ENCODE data around the gene FAM161A.
A peak's percentile ranks its signal among the peaks of the same experiment; 100 is the strongest.
"Not testable (repeated sequence)": the region's sequence is repeated elsewhere in the genome, so short reads cannot be mapped to it uniquely, and the experiment has no call there.

FAM161A gene, protein sequence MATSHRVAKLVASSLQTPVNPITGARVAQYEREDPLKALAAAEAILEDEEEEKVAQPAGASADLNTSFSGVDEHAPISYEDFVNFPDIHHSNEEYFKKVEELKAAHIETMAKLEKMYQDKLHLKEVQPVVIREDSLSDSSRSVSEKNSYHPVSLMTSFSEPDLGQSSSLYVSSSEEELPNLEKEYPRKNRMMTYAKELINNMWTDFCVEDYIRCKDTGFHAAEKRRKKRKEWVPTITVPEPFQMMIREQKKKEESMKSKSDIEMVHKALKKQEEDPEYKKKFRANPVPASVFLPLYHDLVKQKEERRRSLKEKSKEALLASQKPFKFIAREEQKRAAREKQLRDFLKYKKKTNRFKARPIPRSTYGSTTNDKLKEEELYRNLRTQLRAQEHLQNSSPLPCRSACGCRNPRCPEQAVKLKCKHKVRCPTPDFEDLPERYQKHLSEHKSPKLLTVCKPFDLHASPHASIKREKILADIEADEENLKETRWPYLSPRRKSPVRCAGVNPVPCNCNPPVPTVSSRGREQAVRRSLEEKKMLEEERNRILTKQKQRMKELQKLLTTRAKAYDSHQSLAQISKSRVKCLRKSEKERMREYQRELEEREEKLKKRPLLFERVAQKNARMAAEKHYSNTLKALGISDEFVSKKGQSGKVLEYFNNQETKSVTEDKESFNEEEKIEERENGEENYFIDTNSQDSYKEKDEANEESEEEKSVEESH

DNA sequence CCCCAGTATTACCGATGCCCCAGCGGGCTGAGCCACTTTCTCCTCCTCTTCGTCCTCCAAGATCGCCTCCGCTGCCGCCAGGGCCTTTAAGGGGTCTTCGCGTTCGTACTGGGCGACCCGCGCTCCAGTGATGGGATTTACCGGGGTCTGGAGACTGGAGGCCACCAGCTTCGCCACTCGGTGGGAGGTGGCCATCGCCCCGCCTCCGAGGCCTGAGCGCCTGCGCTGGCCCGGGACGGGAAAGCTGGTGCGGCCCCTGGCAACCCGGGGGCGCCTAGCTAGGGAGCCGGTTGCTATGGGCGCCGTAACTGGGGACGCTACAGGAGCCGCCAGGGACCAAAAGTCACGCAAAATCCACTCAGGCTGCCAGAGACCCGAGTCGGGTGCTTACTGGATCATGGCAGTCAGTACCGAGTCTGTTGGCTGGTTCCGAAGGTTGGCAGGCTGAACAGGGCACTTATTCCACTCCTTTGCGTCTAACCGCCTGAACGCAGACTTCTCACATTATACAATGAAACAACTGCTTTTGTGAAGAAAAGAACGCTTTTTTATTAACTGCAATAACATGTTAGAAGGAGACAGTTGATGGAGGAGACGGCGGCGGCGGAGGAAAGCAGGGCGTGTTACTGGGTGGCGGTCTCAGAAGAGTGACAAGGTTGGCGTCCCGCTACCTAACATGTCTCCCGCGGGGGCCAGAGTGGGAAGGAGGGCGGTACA is at the start of gene FAM161A:
Gene FAM161A, minus strand, starts transcription at position 214 of the 717 bp plus-strand sequence. Its CDS starts 19 bp downstream, at position 195.
- peak; percentile 81 for DNase-seq

DNA sequence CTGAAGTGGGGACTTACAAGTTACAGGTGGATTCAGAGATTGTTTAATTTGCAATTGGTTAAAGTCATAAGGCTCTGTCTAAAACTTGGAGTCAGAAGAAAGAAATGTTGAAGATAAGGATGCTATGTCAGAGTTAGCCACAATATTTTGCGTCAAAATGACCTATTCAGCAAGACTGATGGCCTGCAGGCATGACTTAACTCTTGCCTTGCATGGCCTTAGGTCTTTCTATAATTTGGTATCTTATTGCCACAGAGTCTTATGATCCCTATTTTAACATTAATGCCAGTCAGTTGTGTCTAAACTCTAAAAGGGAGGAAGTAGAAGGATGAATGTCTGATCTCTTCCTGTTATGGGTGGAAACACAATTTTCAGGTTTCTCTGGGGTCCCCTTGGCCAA is 46.4 kb upstream of the FAM161A start:
- DNase-seq: no peak

DNA sequence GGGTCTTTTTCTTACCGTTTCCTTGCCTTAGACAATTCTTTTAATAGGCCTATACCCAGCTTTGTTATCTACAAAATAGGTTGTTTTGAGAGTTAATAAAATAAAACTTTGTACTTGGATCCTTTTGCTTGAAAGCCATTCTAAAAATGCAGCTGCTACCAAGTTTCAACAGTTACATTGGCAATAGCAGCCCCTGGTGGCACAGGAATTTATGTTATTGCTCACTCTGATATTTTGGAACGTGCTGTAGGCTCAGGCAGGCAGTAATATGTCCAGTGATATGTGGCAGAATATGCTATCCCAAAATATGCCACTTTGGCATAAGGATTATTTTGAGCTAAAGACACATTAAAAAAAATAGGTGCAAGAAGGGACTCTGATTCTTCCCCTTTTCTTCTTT is 45.0 kb upstream of the FAM161A start:
- DNase-seq: peak; percentile 31

DNA sequence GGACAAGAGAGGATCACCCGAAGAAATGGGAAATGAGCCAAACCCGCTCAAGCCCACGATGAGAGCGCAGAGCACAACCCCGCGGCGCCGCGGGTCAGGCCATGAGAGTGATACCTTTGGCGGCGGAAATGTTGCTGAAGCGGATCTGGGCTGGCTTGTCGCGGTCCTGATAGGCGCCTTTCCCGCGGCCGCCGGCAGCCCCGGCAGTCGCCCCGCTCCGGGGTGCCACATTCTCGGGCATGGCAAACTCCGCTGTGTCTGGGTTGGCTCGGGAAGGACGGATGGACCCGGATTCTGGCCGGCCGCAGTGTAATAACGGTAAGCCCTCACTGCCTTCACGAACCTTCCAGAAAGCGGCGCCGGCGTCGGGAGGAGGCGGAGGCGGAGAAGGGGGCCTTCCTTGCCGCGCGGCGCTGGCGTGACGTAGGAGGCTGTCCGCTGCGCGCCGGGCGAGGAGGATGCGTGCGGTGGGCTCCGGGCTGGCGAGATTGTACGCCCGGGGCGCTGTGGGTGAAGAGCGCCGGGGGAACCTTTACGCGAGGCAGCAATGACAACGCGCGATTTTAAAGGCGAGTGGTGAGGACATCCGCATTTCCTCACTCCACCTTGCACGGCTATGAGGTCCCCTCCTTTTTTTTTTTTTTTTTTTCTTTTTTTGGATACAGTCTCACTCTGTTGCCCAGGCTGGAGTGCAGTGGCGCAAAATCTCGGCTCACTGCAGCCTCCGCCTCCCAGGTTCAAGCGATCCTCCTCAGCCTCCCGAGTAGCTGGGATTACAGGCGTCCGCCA is 34.6 kb upstream of the FAM161A start, which contains the start of gene CCT4:
Gene CCT4, minus strand, starts transcription at position 390 of the 789 bp plus-strand sequence. Its CDS starts 149 bp downstream, at position 241.
- peak; percentile 93 for DNase-seq

DNA sequence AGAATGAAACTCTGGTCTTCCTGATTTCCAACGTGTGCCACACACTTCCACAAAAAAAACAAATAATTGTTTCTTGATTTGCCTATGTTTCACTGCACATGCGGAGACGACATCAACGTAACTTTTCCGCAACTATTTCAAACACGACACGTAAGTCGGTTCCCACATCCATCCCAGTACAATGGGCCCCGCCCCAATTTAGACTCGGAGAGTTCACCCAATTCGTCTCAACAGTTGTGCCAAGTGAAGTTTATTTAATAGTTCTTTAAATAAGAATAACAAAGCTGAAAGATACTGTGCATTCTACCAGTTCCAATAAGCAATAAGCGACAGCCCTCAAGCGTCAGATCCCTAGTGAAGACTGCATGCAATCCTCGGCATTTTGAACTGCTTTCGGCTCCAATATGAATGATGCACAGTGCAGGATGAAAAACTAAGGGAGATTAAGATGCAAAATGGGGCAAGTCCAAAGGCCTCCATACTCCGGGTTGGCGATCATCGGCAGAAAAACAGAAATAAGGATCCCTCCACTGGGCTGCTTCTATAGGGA is 33.9 kb upstream of the FAM161A start:
- peak; percentile 32 for DNase-seq

DNA sequence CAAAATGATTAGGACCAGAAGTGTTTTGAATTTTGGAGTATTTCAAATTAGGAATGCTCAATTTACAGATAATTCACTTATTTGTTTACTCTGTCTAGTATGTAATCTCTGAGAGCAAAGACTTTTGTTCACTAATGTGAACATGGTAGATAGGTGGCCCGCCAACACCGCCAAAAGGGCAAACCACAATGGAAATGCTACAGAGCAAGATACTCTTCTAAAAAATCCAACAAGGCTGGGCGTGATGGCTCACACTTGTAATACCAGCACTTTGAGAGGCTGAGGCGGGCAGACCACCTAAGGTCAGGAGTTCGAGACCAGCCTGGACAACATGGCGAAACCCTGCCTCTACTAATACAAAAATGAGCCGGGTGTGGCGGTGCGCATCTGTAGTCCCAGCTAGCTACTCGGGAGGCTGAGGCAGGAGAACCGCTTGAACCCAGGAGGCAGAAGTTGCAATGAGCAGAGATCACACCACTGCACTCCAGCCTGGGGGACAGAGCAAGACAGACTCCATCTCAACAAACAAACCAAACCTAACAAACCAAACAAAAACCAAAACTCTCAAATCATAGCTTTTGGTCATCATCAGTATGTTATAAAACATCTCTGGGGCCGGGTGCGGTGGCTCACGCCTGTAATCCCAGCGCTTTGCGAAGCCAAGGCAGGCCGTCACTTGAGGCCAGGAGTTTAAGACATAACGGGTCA is 32.2 kb upstream of the FAM161A start:
- no peak for DNase-seq

DNA sequence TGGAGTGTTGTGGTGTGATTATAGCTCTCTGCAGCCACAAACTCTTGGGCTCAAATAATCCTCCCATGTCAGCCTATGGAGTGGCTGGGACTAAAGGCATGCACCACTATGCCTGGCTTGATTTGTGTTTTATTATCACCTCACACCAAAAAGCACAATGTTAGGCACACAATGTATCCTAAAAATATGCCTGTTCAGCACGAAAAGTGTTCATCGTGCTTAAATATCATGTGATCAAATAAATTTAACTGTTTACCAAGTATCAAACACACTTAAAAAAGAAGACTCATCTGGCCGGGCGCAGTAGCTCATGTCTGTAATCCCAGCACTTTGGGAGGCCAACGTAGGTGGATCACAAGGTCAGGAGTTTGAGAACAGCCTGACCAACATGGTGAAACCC is 29.0 kb upstream of the FAM161A start:
- DNase-seq: no peak

DNA sequence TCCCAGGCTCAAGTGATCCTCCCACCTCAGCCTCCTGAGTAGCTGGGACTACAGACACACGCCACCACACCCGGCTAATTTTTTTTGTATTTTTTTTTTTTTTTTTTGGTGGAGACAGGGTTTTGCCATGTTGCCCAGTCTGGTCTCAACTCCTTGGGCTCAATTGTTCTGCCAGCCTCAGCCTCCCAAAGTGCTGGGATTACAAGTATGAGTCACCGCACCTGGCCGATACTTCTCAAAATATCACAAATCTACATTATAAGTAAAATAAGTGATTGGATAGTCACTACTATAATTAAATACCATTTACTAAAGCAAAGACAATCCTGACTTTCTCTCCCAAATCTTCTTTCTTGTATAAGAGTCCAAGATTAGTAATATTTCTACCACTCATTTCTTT is 25.5 kb upstream of the FAM161A start:
- DNase-seq: not testable (repeated sequence)

DNA sequence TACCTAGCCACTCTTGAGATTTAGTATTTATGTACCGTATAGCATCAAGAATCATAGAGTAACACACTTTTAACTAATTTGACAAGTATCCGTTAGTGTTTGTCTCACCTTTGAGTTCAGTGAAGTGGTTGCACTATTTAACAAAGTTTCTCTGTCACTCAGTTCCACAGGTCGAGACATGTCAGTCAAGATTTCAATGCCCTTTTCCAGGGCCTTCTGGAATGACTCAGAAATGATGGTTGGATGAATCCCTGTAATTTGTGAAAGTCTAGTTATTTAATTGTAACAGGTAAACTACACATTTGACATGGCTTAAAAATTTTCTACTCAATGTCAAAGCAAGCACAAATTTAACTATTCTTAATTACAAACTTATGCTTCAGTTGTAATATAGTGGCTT is 24.9 kb upstream of the FAM161A start:
- no peak for DNase-seq

DNA sequence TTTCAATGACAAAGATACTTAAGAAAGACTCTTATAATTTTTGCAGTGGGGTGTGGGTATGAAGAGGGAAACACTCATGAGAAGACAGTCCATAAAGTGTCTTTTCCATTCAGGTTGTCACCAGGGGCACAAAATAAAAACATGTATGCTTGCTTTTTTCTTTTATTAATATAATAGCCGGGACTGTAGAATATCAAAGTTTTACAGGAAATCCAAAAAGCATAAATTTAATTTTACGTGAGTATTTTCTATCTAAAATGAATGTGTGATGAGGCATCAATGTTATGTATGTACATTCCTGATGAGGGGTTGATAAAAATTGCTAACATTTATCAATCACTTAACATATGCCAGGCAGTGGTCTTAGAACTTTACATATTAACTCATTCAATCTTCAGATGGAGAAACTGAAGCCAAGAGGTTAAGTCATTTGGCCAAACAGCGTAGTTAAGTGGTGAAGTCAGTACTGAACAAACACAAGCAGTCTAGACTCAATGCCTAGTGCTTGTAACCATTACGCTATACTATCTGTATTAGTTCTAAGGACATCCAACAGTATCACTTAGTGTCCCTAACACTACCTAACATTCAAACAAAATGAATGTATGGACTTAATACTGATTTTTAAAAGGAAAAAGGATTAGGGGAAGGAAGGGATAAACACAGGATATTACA is 23.8 kb upstream of the FAM161A start:
- DNase-seq: no peak

DNA sequence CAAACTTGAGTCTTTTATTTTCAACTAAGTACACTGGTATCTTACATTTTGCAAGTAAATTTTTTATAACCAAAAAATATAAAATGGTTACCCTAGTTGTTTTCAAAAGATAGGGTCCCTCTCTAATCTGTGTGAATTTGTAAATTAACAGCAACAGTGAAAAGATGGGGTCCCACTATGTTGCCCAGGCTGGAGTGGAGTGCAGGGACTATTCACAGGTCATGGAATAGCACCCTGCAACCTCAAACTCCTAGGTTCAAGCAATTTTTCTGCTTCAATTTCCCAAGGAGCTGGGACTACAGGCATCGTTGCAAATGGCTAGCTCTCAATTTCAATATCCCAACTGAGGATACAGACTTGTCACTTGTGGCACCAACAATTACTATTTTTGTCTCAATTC is 22.5 kb upstream of the FAM161A start:
- no peak for DNase-seq

DNA sequence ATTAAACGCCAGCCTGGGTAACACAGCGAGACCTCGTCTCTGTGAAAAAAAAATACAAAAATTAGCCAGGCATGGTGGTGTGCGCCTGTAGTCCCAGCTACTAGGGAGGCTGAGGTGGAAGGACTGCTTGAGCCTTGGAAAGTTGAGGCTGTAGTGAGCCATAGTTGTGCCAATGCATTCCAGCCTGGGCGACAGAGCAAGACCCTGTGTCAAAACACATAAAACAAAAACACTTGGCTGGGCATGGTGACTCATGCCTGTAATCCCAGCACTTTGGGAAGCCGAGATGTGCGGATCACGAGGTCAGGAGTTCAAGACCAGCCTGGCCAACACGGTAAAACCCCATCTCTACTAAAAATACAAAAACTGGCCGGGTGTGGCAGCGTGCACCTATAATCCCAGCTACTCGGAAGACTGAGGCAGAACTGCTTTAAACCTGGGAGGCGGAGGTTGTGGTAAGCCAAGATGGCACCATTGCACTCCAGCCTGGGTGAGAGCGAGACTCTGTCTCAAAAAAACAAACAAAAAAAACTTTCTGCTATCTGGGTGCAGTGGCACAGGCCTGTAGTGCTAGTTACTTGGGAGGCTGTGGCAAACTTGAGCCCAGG is 12.7 kb upstream of the FAM161A start:
- DNase-seq: not testable (repeated sequence)

DNA sequence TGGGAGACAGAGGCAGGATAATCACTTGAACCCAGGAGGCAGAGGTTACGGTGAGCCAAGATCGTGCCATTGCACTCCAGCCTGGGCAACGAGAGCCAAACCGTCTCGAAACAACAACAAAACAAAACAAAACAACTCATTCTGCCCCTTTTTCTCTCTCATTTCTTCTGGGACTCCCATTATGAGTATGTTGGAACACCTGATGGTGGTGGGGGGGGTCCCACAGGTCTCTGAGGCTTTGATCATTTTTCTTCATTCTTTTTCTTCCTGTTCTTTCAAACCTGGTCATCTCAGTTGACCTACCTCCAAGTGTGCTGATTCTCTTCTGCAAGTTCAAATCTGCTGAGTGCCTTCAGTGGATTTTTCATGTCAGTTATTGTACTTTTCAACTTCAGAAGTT is 8.2 kb upstream of the FAM161A start:
- DNase-seq: no peak

DNA sequence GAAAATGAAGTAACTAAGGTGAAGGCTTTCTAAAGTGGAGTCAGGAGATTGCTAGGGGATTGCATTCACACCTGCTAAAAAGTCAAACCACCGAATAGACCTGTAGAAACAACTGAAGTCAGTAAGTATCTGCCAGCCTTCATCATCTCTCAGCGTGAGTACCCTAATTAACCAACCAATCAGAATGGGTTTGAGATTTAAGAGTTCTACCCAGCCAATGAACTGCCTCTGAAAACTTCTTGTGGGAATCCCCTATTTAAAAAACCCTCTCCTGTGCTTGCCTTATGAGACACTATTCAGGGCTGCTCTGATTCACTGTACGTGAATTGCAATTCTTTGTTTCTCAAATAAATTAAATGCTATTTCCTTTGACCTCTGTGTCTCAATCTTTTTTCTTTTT is 3.4 kb upstream of the FAM161A start:
- DNase-seq: peak; percentile 12

DNA sequence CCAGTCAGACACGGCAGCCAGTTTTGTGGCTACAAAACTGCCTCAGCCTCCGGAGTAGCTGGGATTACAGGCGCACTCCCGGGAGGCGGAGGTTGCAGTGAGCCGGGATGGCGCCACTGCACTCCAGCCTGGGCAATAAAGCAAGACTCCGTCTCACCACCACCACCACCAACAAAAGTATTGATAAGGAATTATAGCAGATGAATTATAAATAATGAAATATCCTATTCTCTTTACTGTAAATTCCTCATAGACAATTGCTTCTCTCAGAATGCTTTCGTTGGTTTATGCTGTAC is 1.4 kb upstream of the FAM161A start:
- no peak for DNase-seq

DNA sequence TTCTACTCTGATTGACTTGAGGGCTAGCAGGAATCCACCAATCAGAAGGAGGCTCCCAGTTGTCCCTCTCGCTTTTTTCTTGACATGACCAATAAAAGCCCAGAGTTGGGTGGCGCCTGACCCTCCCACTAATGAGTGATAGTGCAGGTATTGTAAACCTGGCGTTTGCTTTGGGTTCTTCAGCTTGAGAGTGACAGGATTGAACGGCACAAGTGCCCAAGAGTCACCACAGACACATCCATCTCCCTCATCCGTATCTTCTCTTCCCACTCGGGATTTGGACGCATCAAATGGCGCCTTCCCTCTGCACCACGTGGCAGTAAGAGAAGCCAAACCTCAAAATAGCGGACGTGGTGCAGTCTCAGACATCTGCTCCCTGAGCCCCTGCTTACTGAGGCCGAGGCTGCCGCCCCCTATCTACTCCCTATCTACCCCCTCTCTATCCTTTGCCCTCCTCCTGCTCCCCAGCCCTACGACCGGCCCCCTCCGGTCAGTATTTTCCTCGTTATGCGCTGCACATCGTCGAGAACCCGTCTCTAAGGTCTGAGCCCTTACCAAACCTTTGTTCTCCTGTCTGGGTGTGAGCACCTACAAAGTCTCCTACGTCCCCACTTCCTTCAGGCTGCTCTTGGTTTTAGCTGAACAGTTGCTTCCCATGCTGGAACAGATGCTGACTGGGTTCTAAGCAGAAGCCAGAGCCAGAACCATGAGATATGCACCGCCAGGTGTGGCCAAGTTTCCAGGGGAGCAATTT is 881 bp upstream of the FAM161A start:
- peak; percentile 96 for DNase-seq

DNA sequence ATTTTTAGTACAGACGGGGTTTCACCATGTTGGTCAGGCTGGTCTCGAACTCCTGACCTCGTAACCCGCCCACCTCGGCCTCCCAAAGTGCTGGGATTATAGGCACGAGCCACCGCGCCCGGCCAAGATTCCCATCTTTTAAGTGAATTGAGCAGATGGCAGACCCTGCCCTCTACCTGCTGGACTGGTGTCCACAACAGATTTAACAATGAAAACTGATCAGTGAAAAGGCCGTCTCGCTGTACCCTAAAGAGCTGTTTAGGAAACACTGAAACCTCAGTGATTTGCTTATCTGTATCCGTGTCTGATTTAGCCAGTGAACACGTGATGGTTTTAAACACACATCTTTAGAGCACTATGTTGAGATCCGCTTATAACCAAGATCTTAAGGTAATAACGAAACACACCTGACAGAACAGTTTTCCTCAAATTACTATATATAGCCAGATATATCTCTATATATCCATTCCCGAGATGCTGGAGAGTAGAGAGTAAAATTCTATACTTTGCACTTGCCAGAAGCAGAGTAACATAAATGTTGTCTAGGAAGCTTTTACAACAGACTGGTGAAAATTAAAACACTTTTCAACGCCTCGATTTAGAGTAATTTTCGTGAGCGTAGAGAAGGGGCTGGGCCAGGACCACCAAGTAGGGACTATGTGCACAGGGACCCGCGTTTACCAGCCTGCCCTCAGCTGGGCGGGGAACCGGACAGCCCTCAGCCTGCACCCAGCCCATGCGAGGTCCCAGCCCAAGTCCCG is 594 bp downstream of the FAM161A start:
- peak; percentile 4 for DNase-seq

DNA sequence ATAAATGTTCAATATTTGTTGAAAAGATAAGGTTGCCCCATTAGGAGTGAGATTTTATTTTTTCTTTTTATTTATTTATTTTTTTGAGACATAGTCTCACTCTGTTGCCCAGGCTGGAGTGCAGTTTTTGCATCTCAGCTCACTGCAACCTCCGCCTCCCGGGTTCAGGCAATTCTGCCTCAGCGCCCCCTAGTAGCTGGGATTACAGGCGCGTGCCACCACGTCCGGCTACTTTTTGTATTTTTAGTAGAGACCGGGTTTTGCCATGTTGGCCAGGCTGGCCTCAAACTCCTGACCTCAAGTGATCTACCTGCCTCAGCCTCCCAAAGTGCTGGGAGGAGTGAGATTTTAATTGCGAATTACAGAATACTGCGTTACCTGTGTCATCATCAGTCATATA is 2.6 kb downstream of the FAM161A start:
- DNase-seq: not testable (repeated sequence)

DNA sequence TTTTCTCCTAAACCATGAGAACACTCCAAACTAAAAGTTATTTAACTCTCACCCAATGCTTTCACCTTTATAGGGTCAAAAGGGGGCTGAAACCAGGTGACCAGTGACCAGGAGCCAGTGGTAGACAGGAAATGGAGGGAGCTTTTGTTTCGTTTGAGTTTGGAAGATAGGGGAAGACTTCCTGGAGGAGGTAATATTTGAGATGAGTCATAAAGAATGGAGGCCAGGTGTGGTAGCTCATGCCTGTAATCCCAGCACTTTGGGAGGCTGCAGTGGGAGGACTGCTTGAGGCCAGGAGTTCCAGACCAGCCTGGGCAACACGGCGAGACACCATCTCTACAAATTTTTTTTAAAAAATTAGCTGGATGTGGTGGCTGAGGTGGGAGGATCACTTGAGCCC is 8.5 kb downstream of the FAM161A start:
- DNase-seq: no peak
